ENCODE measurements around the gene TAF8.

TAF8 gene

DNA sequence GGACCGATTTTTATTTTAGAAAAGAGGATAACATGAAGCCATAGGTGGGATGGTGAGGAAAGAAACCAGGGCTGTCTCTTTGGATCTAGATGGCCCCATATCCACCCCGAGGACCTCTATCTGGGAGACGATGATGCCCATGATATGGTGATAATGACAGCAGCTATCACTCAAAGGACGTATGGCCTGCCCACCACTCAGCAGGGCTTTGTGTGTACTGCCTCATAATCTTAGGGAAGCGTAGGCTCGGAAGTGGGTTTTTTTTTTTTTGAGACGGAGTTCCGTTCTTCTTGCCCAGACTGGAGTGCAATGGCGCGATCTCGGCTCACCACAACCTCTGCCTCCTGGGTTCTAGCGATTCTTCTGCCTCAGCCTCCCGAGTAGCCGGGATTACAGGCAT, 8.2 kb upstream of the TAF8 start:
- no peak for ATAC-seq
- TF ChIP-seq ZNF565 (CRISPR knock-in tag; conservative IDR thresholded peaks at IDR 0.05; ENCODE audit: low read depth): no peak
- TF ChIP-seq OSR1 (CRISPR knock-in tag; IDR thresholded peaks at IDR 0.05): no peak
- TF ChIP-seq, protein P1, sequence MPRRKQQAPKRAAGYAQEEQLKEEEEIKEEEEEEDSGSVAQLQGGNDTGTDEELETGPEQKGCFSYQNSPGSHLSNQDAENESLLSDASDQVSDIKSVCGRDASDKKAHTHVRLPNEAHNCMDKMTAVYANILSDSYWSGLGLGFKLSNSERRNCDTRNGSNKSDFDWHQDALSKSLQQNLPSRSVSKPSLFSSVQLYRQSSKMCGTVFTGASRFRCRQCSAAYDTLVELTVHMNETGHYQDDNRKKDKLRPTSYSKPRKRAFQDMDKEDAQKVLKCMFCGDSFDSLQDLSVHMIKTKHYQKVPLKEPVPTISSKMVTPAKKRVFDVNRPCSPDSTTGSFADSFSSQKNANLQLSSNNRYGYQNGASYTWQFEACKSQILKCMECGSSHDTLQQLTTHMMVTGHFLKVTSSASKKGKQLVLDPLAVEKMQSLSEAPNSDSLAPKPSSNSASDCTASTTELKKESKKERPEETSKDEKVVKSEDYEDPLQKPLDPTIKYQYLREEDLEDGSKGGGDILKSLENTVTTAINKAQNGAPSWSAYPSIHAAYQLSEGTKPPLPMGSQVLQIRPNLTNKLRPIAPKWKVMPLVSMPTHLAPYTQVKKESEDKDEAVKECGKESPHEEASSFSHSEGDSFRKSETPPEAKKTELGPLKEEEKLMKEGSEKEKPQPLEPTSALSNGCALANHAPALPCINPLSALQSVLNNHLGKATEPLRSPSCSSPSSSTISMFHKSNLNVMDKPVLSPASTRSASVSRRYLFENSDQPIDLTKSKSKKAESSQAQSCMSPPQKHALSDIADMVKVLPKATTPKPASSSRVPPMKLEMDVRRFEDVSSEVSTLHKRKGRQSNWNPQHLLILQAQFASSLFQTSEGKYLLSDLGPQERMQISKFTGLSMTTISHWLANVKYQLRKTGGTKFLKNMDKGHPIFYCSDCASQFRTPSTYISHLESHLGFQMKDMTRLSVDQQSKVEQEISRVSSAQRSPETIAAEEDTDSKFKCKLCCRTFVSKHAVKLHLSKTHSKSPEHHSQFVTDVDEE (CRISPR knock-in tag; IDR thresholded peaks at IDR 0.05): no peak
- no peak for TF ChIP-seq GLIS3 (CRISPR knock-in tag; IDR thresholded peaks at IDR 0.05)
- TF ChIP-seq, protein P2, sequence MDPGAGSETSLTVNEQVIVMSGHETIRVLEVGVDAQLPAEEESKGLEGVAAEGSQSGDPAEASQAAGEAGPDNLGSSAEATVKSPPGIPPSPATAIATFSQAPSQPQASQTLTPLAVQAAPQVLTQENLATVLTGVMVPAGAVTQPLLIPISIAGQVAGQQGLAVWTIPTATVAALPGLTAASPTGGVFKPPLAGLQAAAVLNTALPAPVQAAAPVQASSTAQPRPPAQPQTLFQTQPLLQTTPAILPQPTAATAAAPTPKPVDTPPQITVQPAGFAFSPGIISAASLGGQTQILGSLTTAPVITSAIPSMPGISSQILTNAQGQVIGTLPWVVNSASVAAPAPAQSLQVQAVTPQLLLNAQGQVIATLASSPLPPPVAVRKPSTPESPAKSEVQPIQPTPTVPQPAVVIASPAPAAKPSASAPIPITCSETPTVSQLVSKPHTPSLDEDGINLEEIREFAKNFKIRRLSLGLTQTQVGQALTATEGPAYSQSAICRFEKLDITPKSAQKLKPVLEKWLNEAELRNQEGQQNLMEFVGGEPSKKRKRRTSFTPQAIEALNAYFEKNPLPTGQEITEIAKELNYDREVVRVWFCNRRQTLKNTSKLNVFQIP (CRISPR knock-in tag; IDR thresholded peaks at IDR 0.05; ENCODE audit: borderline replicate concordance, low read depth): no peak
- TF ChIP-seq, protein P3, sequence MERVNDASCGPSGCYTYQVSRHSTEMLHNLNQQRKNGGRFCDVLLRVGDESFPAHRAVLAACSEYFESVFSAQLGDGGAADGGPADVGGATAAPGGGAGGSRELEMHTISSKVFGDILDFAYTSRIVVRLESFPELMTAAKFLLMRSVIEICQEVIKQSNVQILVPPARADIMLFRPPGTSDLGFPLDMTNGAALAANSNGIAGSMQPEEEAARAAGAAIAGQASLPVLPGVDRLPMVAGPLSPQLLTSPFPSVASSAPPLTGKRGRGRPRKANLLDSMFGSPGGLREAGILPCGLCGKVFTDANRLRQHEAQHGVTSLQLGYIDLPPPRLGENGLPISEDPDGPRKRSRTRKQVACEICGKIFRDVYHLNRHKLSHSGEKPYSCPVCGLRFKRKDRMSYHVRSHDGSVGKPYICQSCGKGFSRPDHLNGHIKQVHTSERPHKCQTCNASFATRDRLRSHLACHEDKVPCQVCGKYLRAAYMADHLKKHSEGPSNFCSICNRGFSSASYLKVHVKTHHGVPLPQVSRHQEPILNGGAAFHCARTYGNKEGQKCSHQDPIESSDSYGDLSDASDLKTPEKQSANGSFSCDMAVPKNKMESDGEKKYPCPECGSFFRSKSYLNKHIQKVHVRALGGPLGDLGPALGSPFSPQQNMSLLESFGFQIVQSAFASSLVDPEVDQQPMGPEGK (CRISPR knock-in tag; IDR thresholded peaks at IDR 0.05; ENCODE audit: borderline replicate concordance): no peak
- no peak for TF ChIP-seq PPARA (CRISPR knock-in tag; IDR thresholded peaks at IDR 0.05; ENCODE audit: borderline replicate concordance)
- no peak for TF ChIP-seq TCF4 (CRISPR knock-in tag; IDR thresholded peaks at IDR 0.05; ENCODE audit: borderline replicate concordance)
- TF ChIP-seq ESRRG (CRISPR knock-in tag; IDR thresholded peaks at IDR 0.05): no peak
- TF ChIP-seq, protein P4, sequence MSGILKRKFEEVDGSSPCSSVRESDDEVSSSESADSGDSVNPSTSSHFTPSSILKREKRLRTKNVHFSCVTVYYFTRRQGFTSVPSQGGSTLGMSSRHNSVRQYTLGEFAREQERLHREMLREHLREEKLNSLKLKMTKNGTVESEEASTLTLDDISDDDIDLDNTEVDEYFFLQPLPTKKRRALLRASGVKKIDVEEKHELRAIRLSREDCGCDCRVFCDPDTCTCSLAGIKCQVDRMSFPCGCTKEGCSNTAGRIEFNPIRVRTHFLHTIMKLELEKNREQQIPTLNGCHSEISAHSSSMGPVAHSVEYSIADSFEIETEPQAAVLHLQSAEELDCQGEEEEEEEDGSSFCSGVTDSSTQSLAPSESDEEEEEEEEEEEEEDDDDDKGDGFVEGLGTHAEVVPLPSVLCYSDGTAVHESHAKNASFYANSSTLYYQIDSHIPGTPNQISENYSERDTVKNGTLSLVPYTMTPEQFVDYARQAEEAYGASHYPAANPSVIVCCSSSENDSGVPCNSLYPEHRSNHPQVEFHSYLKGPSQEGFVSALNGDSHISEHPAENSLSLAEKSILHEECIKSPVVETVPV (CRISPR knock-in tag; IDR thresholded peaks at IDR 0.05): no peak
- no peak for TF ChIP-seq ZNF8 (CRISPR knock-in tag; IDR thresholded peaks at IDR 0.05)
- no peak for TF ChIP-seq CSDC2 (CRISPR knock-in tag; IDR thresholded peaks at IDR 0.05)
- TF ChIP-seq ZFP3 (CRISPR knock-in tag; IDR thresholded peaks at IDR 0.05): no peak
- TF ChIP-seq BACH2 (CRISPR knock-in tag; IDR thresholded peaks at IDR 0.05; ENCODE audit: borderline replicate concordance): no peak
- no peak for TF ChIP-seq ZFP30 (CRISPR knock-in tag; IDR thresholded peaks at IDR 0.05)
- TF ChIP-seq ZNF70 (CRISPR knock-in tag; IDR thresholded peaks at IDR 0.05): no peak
- TF ChIP-seq RARB (CRISPR knock-in tag; IDR thresholded peaks at IDR 0.05): no peak
- TF ChIP-seq SNAI2 (CRISPR knock-in tag; IDR thresholded peaks at IDR 0.05): no peak

DNA sequence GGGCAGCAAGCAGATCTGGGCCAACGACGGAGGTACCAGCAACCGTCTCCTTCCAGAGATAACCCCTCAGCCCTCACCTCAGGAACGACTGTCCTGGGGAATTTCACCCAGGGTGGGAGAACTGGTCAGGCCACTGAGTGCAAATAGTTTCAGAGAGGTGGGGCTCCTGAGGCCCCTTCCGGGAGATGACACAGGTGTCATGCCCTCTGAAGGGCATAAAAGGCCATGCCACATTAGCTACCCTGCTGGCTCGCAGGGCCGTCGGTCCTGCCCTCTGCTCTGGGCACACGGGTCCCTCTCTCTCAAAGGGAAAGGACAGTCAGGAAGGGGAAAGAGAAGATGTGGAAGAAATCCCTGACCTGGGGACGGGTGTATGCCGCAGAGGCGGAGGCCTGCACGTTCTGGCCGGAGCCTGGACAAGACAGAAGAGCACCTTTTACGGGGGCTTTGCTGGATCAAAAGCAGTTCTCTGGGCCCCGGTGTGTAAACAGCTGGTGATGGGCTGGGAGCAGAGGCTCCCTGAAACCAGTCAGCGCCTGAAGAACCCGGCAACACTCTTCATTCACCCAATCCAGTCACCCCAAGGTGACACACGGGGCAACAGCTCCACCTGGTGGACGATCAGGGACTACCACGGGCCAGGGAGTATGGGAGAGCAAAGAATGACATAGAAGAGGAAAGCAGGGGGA, 6.4 kb upstream of the TAF8 start:
- ATAC-seq: peak; percentile 93
- TF ChIP-seq SNAI2 (CRISPR knock-in tag; IDR thresholded peaks at IDR 0.05): no peak
- TF ChIP-seq, protein P3 (CRISPR knock-in tag; IDR thresholded peaks at IDR 0.05; ENCODE audit: borderline replicate concordance): no peak
- TF ChIP-seq BACH2 (CRISPR knock-in tag; IDR thresholded peaks at IDR 0.05; ENCODE audit: borderline replicate concordance): no peak
- TF ChIP-seq TCF4 (CRISPR knock-in tag; IDR thresholded peaks at IDR 0.05; ENCODE audit: borderline replicate concordance): no peak
- no peak for TF ChIP-seq GLIS3 (CRISPR knock-in tag; IDR thresholded peaks at IDR 0.05)
- TF ChIP-seq ZFP3 (CRISPR knock-in tag; IDR thresholded peaks at IDR 0.05): no peak
- no peak for TF ChIP-seq ZNF8 (CRISPR knock-in tag; IDR thresholded peaks at IDR 0.05)
- TF ChIP-seq, protein P2 (CRISPR knock-in tag; IDR thresholded peaks at IDR 0.05; ENCODE audit: borderline replicate concordance, low read depth): no peak
- no peak for TF ChIP-seq ARNTL (CRISPR knock-in tag; IDR thresholded peaks at IDR 0.05; ENCODE audit: borderline replicate concordance, low read depth)
- TF ChIP-seq ESRRG (CRISPR knock-in tag; IDR thresholded peaks at IDR 0.05): no peak
- no peak for TF ChIP-seq TOX (CRISPR knock-in tag; IDR thresholded peaks at IDR 0.05; ENCODE audit: borderline replicate concordance)
- no peak for TF ChIP-seq CSDC2 (CRISPR knock-in tag; IDR thresholded peaks at IDR 0.05)
- TF ChIP-seq ZC3H10 (CRISPR knock-in tag; IDR thresholded peaks at IDR 0.05): no peak
- TF ChIP-seq, protein P1 (CRISPR knock-in tag; IDR thresholded peaks at IDR 0.05): no peak
- no peak for TF ChIP-seq ZFP30 (CRISPR knock-in tag; IDR thresholded peaks at IDR 0.05)
- no peak for TF ChIP-seq OSR1 (CRISPR knock-in tag; IDR thresholded peaks at IDR 0.05)
- TF ChIP-seq, protein P4 (CRISPR knock-in tag; IDR thresholded peaks at IDR 0.05): no peak
- TF ChIP-seq ZNF70 (CRISPR knock-in tag; IDR thresholded peaks at IDR 0.05): no peak
